ENCODE results near the gene OR2A7.
"Not testable (repeated sequence)": the region's sequence is repeated elsewhere in the genome, so short reads cannot be mapped to it uniquely, and the experiment has no call there.

GRCh38 chr7:144280010-144280409 lies 15.4 kb upstream of the OR2A7 start:
- TF ChIP-seq CTCF, POLR2AphosphoS5 (IDR thresholded peaks at IDR 0.05): not testable (repeated sequence)
